ENCODE measurements around the gene PDXK. TPM values are rescaled to one million over a fixed set of nuclear protein-coding genes. Genes with fewer than 3 reads are reported as not detected.

The PDXK gene
- total and polyA plus RNA-seq, 2 experiments from 2014 or later = 103 to 192 TPM

DNA sequence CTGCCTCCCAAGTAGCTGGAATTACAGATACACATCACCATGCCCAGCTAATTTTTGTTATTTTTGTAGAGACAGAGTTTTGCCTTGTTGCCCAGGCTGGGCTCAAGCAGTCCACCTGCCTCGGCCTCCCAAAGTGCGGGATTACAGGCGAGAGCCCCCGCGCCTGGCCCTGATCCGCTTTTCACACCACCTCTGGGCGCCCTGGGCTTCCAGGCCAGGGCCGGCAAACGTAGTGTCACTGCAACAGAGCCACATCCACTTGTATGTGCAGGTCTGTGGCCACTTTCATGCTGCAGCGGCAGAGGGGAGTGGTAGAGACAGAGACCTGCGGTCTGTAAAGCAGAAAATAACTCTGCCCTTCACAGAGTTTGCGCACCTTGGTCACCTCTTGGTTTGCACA lies 30.0 kb upstream of the PDXK start:
- H3K27me3 ChIP-seq = no peaks in the 10 kb centered on the region
- WGBS (ENCODE audit: low lambda C conversion rate, missing lambda C conversion rate) = 97% methylated on average over 12 of the region's 12 CpGs
- H2AFZ ChIP-seq = no peak overlapping the region
- no peaks in the 10 kb centered on the region for H3K79me2 ChIP-seq
- no peak overlapping the region for H3K27ac ChIP-seq
- no peak for DNase-seq (ENCODE audit: low spot score)
- H3K9me3 ChIP-seq (ENCODE audit: low read depth) = no peaks in the 10 kb centered on the region
- H3K4me3 ChIP-seq = no peak overlapping the region
- H3K36me3 ChIP-seq (replicated peaks; ENCODE audit: insufficient read depth, low read depth) = no peaks in the 10 kb centered on the region
- TF ChIP-seq EZH2phosphoT487 (IDR thresholded peaks at IDR 0.05; ENCODE audit: low read depth, severe bottlenecking, unreplicated experiment) (no peak), EZH2 (IDR thresholded peaks at IDR 0.05; ENCODE audit: borderline replicate concordance) (no peak)
- TF ChIP-seq, protein P1, sequence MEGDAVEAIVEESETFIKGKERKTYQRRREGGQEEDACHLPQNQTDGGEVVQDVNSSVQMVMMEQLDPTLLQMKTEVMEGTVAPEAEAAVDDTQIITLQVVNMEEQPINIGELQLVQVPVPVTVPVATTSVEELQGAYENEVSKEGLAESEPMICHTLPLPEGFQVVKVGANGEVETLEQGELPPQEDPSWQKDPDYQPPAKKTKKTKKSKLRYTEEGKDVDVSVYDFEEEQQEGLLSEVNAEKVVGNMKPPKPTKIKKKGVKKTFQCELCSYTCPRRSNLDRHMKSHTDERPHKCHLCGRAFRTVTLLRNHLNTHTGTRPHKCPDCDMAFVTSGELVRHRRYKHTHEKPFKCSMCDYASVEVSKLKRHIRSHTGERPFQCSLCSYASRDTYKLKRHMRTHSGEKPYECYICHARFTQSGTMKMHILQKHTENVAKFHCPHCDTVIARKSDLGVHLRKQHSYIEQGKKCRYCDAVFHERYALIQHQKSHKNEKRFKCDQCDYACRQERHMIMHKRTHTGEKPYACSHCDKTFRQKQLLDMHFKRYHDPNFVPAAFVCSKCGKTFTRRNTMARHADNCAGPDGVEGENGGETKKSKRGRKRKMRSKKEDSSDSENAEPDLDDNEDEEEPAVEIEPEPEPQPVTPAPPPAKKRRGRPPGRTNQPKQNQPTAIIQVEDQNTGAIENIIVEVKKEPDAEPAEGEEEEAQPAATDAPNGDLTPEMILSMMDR (IDR thresholded peaks at IDR 0.05; ENCODE audit: poor library complexity) = no peak
- H3K4me1 ChIP-seq (ENCODE audit: insufficient read depth) = no peaks in the 10 kb centered on the region
- H4K20me1 ChIP-seq (ENCODE audit: insufficient read depth, poor library complexity, severe bottlenecking) = no peaks in the 10 kb centered on the region
- H3K9me2 ChIP-seq (replicated peaks; ENCODE audit: insufficient read depth) = no peaks in the 10 kb centered on the region
- H3K4me2 ChIP-seq = no peak overlapping the region

- no peaks in the 10 kb centered on the region for H4K20me1 ChIP-seq (ENCODE audit: insufficient read depth, poor library complexity, severe bottlenecking)
- no peak for DNase-seq (ENCODE audit: low spot score)
- no peaks in the 10 kb centered on the region for H3K9me3 ChIP-seq (ENCODE audit: low read depth)
- H3K79me2 ChIP-seq = no peaks in the 10 kb centered on the region
- H2AFZ ChIP-seq = no peak overlapping the region
- no peaks in the 10 kb centered on the region for H3K9me2 ChIP-seq (replicated peaks; ENCODE audit: insufficient read depth)
- TF ChIP-seq EZH2 (IDR thresholded peaks at IDR 0.05; ENCODE audit: borderline replicate concordance) (no peak), EZH2phosphoT487 (IDR thresholded peaks at IDR 0.05; ENCODE audit: low read depth, severe bottlenecking, unreplicated experiment) (no peak)
- H3K4me1 ChIP-seq (ENCODE audit: insufficient read depth) = no peaks in the 10 kb centered on the region
- 93% methylated on average over 32 of the region's 32 CpGs for WGBS (ENCODE audit: low lambda C conversion rate, missing lambda C conversion rate)
- H3K4me3 ChIP-seq = no peak overlapping the region
- no peak overlapping the region for H3K4me2 ChIP-seq
- no peaks in the 10 kb centered on the region for H3K27me3 ChIP-seq
- no peak overlapping the region for H3K27ac ChIP-seq
- no peaks in the 10 kb centered on the region for H3K36me3 ChIP-seq (replicated peaks; ENCODE audit: insufficient read depth, low read depth)
Measured at GRCh38 chr21:43689556-43690337, 29.2 kb upstream of the PDXK start.

DNA sequence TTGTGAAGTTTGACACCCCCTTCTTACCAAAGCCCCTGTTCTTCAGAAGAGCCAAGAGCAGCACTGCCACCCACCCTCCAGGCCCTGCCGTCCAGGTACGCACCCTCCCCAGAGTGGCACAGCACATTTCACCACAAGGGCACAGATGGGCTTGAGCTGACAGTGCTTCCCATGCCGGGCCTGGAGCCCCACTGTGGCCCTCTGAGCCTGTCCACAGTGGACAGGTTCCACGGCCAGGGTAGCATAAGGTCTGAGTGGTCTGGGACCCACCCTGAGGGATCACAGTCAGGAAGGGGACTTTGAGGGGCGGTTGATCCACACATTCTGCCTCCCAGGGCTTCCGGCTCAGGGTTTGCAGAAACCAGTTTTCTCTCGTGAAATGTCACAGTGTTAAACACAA lies 28.6 kb upstream of the PDXK start:
- TF ChIP-seq EZH2phosphoT487 (IDR thresholded peaks at IDR 0.05; ENCODE audit: low read depth, severe bottlenecking, unreplicated experiment) = no peak
- TF ChIP-seq EZH2 (IDR thresholded peaks at IDR 0.05; ENCODE audit: borderline replicate concordance) = no peak
- TF ChIP-seq, protein P1 (IDR thresholded peaks at IDR 0.05; ENCODE audit: poor library complexity) = no peak

GRCh38 chr21:43691086-43691795 lies 27.7 kb upstream of the PDXK start:
- DNase-seq (ENCODE audit: low spot score) = no peak
- Histone ChIP-seq H3K36me3 (replicated peaks; ENCODE audit: insufficient read depth, low read depth) (no peaks in the 10 kb centered on the region), H3K4me2 (no peak overlapping the region), H3K79me2 (no peaks in the 10 kb centered on the region), H3K27me3 (no peaks in the 10 kb centered on the region), H2AFZ (no peak overlapping the region), H4K20me1 (ENCODE audit: insufficient read depth, poor library complexity, severe bottlenecking) (no peaks in the 10 kb centered on the region), H3K4me3 (no peak overlapping the region), H3K4me1 (ENCODE audit: insufficient read depth) (no peaks in the 10 kb centered on the region), H3K9me2 (replicated peaks; ENCODE audit: insufficient read depth) (no peaks in the 10 kb centered on the region), H3K27ac (no peak overlapping the region), H3K9me3 (ENCODE audit: low read depth) (no peaks in the 10 kb centered on the region)
- WGBS (ENCODE audit: low lambda C conversion rate, missing lambda C conversion rate) = 98% methylated on average over 24 of the region's 25 CpGs
- TF ChIP-seq EZH2 (IDR thresholded peaks at IDR 0.05; ENCODE audit: borderline replicate concordance) (no peak), EZH2phosphoT487 (IDR thresholded peaks at IDR 0.05; ENCODE audit: low read depth, severe bottlenecking, unreplicated experiment) (no peak)
- TF ChIP-seq, protein P1 (IDR thresholded peaks at IDR 0.05; ENCODE audit: poor library complexity) = no peak

More for the DNA sequence above, 28.6 kb upstream of the PDXK start:
- H3K27ac ChIP-seq = no peak overlapping the region
- H3K9me3 ChIP-seq (ENCODE audit: low read depth) = no peaks in the 10 kb centered on the region
- H4K20me1 ChIP-seq (ENCODE audit: insufficient read depth, poor library complexity, severe bottlenecking) = no peaks in the 10 kb centered on the region
- H3K9me2 ChIP-seq (replicated peaks; ENCODE audit: insufficient read depth) = no peaks in the 10 kb centered on the region
- 93% methylated on average over 7 of the region's 7 CpGs for WGBS (ENCODE audit: low lambda C conversion rate, missing lambda C conversion rate)
- no peak overlapping the region for H3K4me3 ChIP-seq
- H3K27me3 ChIP-seq = no peaks in the 10 kb centered on the region
- no peak overlapping the region for H2AFZ ChIP-seq
- no peaks in the 10 kb centered on the region for H3K4me1 ChIP-seq (ENCODE audit: insufficient read depth)
- no peaks in the 10 kb centered on the region for H3K79me2 ChIP-seq
- no peaks in the 10 kb centered on the region for H3K36me3 ChIP-seq (replicated peaks; ENCODE audit: insufficient read depth, low read depth)
- DNase-seq (ENCODE audit: low spot score) = no peak
- no peak overlapping the region for H3K4me2 ChIP-seq
